ENCODE results near the gene TFIP11. TPM values are rescaled to one million over a fixed set of nuclear protein-coding genes. Genes with fewer than 3 reads are reported as not detected.

Gene TFIP11
- polyA plus RNA-seq, 1 experiment: 34.7 TPM

- ChIA-PET POLR2A (no interaction called here), CTCF (interaction anchor here (1.3 to 1.5 kb wide), 2 partner anchors 17 to 19 kb away, joined by 3 to 4 read pairs; no protein-coding TSS in a partner anchor)
- no peak overlapping the region for H3K4me3 ChIP-seq (ENCODE audit: low read depth, low read length)
- H3K36me3 ChIP-seq (ENCODE audit: control insufficient read depth, insufficient read depth, low read length): no peaks in the 10 kb centered on the region
- H3K27me3 ChIP-seq (ENCODE audit: control insufficient read depth, insufficient read depth, low read length): no peaks in the 10 kb centered on the region
- DNase-seq (ENCODE audit: low read depth): no peak
- no peak for TF ChIP-seq CTCF (IDR thresholded peaks at IDR 0.05; ENCODE audit: insufficient read depth, low read depth, low read length)
These were observed 31.7 kb downstream of the TFIP11 start for GRCh38 chr22:26480611-26480932.

GRCh38 chr22:26479792-26480610, 32.3 kb downstream of the TFIP11 start:
- Histone ChIP-seq H3K4me3 (ENCODE audit: low read depth, low read length) (no peak overlapping the region), H3K27me3 (ENCODE audit: control insufficient read depth, insufficient read depth, low read length) (no peaks in the 10 kb centered on the region), H3K36me3 (ENCODE audit: control insufficient read depth, insufficient read depth, low read length) (no peaks in the 10 kb centered on the region)
- no peak for DNase-seq (ENCODE audit: low read depth)
- no peak for TF ChIP-seq CTCF (IDR thresholded peaks at IDR 0.05; ENCODE audit: insufficient read depth, low read depth, low read length)
- CTCF ChIA-PET: interaction anchor here (1.0 to 1.5 kb wide), 4 partner anchors 16 to 115 kb away, joined by 3 to 4 read pairs (median 4); no protein-coding TSS in a partner anchor
- POLR2A ChIA-PET: no interaction called here

- H3K36me3 ChIP-seq (ENCODE audit: control insufficient read depth, insufficient read depth, low read length): no peaks in the 10 kb centered on the region
- no peak for TF ChIP-seq CTCF (IDR thresholded peaks at IDR 0.05; ENCODE audit: insufficient read depth, low read depth, low read length)
- no peak overlapping the region for H3K4me3 ChIP-seq (ENCODE audit: low read depth, low read length)
- ChIA-PET CTCF (interaction anchor here (0.5 to 1.2 kb wide), 3 partner anchors 24 to 184 kb away, joined by 3 to 4 read pairs (median 3); no protein-coding TSS in a partner anchor), POLR2A (interaction anchor here (0.6 to 0.7 kb wide), 2 partner anchors 15 to 85 kb away, joined by 3 read pairs; no protein-coding TSS in a partner anchor)
- H3K27me3 ChIP-seq (ENCODE audit: control insufficient read depth, insufficient read depth, low read length): no peaks in the 10 kb centered on the region
- no peak for DNase-seq (ENCODE audit: low read depth)
These were observed 33.1 kb downstream of the TFIP11 start for GRCh38 chr22:26479043-26479791.

GRCh38 chr22:26477341-26477731, 34.9 kb downstream of the TFIP11 start:
- no peak for DNase-seq (ENCODE audit: low read depth)
- H3K36me3 ChIP-seq (ENCODE audit: control insufficient read depth, insufficient read depth, low read length): no peaks in the 10 kb centered on the region; the same call in 1 of the 2 replicates
- no peak for TF ChIP-seq CTCF (IDR thresholded peaks at IDR 0.05; ENCODE audit: insufficient read depth, low read depth, low read length)
- no peak overlapping the region for H3K4me3 ChIP-seq (ENCODE audit: low read depth, low read length)
- ChIA-PET POLR2A (no interaction called here), CTCF (interaction anchor here (1.4 kb wide), 1 partner anchor 26 kb away, joined by 4 read pairs; no protein-coding TSS in a partner anchor)
- no peaks in the 10 kb centered on the region for H3K27me3 ChIP-seq (ENCODE audit: control insufficient read depth, insufficient read depth, low read length)
